Left lung (tissue), 10 donors: ENCODE results near the gene HDAC6. TPM values are rescaled to one million over a fixed set of nuclear protein-coding genes. Genes with fewer than 3 reads are reported as not detected.

Experiments
- ATAC-seq: fragments of 200-7000 bp; cut with Tn5 transposase; one replicate; pipeline ENCODE4 v1.9.1; 2020; ENCODE audit warnings: moderate library complexity
- DNase-seq, 4 donors: peaks; one replicate each; pipeline ENCODE4 v3.0.0-alpha.2; 2013 to 2020
- H3K27ac ChIP-seq, 2 donors: fragments of 200-600 bp; sonication (generic) in 1 of 2; one replicate each; pipeline versions ENCODE4 v1.5.0 to v1.8.0; 2020 to 2021
- H3K27me3 ChIP-seq, 2 donors: fragments of 200-600 bp; sonication (generic) in 1 of 2; one replicate each; pipeline versions ENCODE4 v1.5.0 to v1.8.0; 2020 to 2021
- H3K36me3 ChIP-seq, 2 donors: fragments of 200-600 bp; sonication (generic) in 1 of 2; one replicate each; pipeline versions ENCODE4 v1.5.0 to v1.8.0; 2020 to 2021
- H3K4me1 ChIP-seq, 2 donors: fragments of 200-600 bp; one replicate each; pipeline ENCODE4 v1.8.0; 2021
- H3K4me3 ChIP-seq, 2 donors: fragments of 200-600 bp; sonication (generic) in 1 of 2; one replicate each; pipeline versions ENCODE4 v1.5.0 to v1.8.0; 2020 to 2021; ENCODE audit warnings: mild to moderate bottlenecking in 1 of 2
- H3K9me3 ChIP-seq, 2 donors: fragments of 200-600 bp; sonication (generic) in 1 of 2; one replicate each; pipeline versions ENCODE4 v1.5.0 to v1.8.0; 2020 to 2021
- intact Hi-C, 2 donors: fragments of 100-400 bp; cut with DNase I; formaldehyde crosslinking; loops; one replicate each; pipeline versions ENCODE4 v1.11.2 to v1.14.2; 2022
- polyA plus RNA-seq, 6 donors: library from polyadenylated mRNA; unstranded; fragments of 120-200 nt; gene quantifications; one replicate each; pipeline ENCODE4 v1.2.1, GENCODE V29; 2013; ENCODE audit not compliant: insufficient read length in 6 of 6
- total RNA-seq, 2 donors: library from RNA; stranded (reverse); fragmentation: NEBNext Ultra II Directional; extraction: Animal tissue kit (Norgen Biotek cat#: 25700); gene quantifications; one replicate each; pipeline ENCODE4 v1.2.1, GENCODE V29; 2021
- TF ChIP-seq, protein P1 (sequence below), 2 donors: fragments of 200-600 bp; sonication (generic) in 1 of 2; IDR thresholded peaks; one replicate each; pipeline versions ENCODE4 v1.5.0 to v1.8.0; 2021; ENCODE audit warnings: antibody characterized with exemption in 2 of 2
- donor health status: DM: no; HTN: yes; CAD: no.
- donor health status: DM: no; HTN: no; CAD: no.

The HDAC6 gene
- total and polyA plus RNA-seq, 8 donors: 76.7 to 199 (median 161) TPM

DNA sequence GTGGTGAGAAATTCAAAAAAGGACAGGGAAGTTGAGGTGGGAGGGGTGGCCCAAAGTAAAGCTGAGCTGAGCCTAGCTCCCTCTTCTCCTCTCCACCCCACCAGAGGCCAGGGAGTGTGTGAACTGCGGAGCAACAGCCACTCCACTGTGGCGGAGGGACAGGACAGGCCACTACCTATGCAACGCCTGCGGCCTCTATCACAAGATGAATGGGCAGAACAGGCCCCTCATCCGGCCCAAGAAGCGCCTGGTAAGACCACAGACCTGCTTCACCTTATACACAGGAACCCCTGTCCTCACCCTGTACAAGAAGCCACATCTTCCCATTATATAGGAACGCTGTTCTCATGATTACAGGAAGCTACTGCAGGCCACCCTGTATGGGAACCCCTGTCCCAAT, 9.6 kb upstream of the HDAC6 start:
- Histone ChIP-seq H3K9me3 (no peaks in the 10 kb centered on the region), H3K36me3 (no peaks in the 10 kb centered on the region), H3K4me1 (no peaks in the 10 kb centered on the region), H3K27me3 (no peaks in the 10 kb centered on the region), H3K27ac (no peak overlapping the region), H3K4me3 (no peak overlapping the region)
- TF ChIP-seq, protein P1, sequence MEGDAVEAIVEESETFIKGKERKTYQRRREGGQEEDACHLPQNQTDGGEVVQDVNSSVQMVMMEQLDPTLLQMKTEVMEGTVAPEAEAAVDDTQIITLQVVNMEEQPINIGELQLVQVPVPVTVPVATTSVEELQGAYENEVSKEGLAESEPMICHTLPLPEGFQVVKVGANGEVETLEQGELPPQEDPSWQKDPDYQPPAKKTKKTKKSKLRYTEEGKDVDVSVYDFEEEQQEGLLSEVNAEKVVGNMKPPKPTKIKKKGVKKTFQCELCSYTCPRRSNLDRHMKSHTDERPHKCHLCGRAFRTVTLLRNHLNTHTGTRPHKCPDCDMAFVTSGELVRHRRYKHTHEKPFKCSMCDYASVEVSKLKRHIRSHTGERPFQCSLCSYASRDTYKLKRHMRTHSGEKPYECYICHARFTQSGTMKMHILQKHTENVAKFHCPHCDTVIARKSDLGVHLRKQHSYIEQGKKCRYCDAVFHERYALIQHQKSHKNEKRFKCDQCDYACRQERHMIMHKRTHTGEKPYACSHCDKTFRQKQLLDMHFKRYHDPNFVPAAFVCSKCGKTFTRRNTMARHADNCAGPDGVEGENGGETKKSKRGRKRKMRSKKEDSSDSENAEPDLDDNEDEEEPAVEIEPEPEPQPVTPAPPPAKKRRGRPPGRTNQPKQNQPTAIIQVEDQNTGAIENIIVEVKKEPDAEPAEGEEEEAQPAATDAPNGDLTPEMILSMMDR (IDR thresholded peaks at IDR 0.05): no peak
- ATAC-seq (no peak), DNase-seq (no peak)
- intact Hi-C loops: no loop called here

- Histone ChIP-seq H3K9me3 (no peaks in the 10 kb centered on the region), H3K27me3 (no peaks in the 10 kb centered on the region), H3K36me3 (no peaks in the 10 kb centered on the region), H3K4me3 (no peak overlapping the region), H3K4me1 (no peaks in the 10 kb centered on the region), H3K27ac (no peak overlapping the region)
- TF ChIP-seq, protein P1 (IDR thresholded peaks at IDR 0.05): no peak
- intact Hi-C loops: no loop called here
- ATAC-seq (no peak), DNase-seq (no peak)
Observed at GRCh38 chrX:48793935-48794334, 7.9 kb upstream of the HDAC6 start.

DNA sequence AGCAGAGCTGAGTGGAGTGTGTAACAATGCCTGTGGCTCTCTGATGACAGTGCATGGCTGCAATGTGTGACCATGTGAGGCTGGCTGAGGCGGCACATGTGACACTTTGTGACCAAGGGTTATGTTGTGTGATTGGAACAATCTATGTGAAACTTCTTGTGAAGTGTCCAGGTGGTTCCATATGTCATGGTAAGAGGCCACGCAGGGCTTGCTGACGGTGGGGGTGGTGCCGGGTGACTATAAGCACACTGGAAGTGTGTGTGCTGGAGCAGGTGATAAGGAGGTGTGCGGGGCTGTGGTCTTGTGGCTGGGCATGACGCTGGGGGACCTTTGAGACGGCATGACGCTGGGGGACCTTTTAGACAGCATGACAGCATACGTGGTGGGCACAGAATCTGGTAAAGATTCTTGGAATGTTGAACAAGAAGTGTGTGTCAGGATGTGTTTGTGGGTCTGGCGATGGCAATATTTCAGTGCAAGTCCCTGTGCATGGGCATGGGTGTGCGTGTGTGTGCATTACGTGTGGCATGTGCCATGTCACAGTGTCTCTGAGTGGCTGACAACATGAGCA, 7.4 kb upstream of the HDAC6 start:
- no peaks in the 10 kb centered on the region for H3K4me1 ChIP-seq
- H3K27ac ChIP-seq: no peak overlapping the region
- intact Hi-C loops: no loop called here
- TF ChIP-seq, protein P1 (IDR thresholded peaks at IDR 0.05): no peak
- no peak overlapping the region for H3K4me3 ChIP-seq
- DNase-seq: no peak
- ATAC-seq: no peak
- H3K36me3 ChIP-seq: no peaks in the 10 kb centered on the region
- no peaks in the 10 kb centered on the region for H3K9me3 ChIP-seq
- H3K27me3 ChIP-seq: no peaks in the 10 kb centered on the region

- H3K27ac ChIP-seq: peak overlapping the region in 1 of 2 donors; percentile 7
- intact Hi-C loops: no loop called here
- no peaks in the 10 kb centered on the region for H3K4me1 ChIP-seq
- peak in 1 of 4 donors; percentile 56 for DNase-seq
- H3K4me3 ChIP-seq: no peak overlapping the region
- H3K36me3 ChIP-seq: no peaks in the 10 kb centered on the region
- H3K27me3 ChIP-seq: no peaks in the 10 kb centered on the region
- ATAC-seq: peak; percentile 94
- TF ChIP-seq, protein P1 (IDR thresholded peaks at IDR 0.05): no peak
- no peaks in the 10 kb centered on the region for H3K9me3 ChIP-seq
Observed at GRCh38 chrX:48794911-48795515, 6.9 kb upstream of the HDAC6 start.

DNA sequence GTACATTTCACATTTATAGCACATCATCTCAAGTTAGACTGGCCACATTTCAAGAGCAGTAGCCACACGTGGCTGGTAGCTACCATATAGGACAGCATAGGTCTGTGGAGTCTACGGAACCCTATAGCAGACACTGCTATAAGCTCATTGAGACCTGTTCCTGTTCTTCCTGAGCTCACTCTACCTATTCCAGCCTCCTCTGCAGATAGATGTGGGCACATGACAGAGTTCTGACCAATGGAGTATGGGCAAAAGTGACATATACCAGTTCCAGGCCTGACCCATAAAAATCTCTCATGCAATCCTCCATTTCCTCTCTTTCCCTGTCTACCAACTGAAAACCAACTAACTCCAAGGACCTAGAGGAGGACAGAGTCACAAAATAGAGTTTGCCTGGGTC, 3.5 kb upstream of the HDAC6 start:
- H3K36me3 ChIP-seq: no peaks in the 10 kb centered on the region
- no peak for ATAC-seq
- no peaks in the 10 kb centered on the region for H3K9me3 ChIP-seq
- H3K27ac ChIP-seq: no peak overlapping the region
- H3K4me3 ChIP-seq: no peak overlapping the region
- no peaks in the 10 kb centered on the region for H3K4me1 ChIP-seq
- TF ChIP-seq, protein P1 (IDR thresholded peaks at IDR 0.05): no peak
- DNase-seq: no peak
- intact Hi-C loops: no loop called here
- no peaks in the 10 kb centered on the region for H3K27me3 ChIP-seq
